Osteoblast (primary cell): ENCODE data around the gene CCNG2. TPM values are rescaled to one million over a fixed set of nuclear protein-coding genes. Genes with fewer than 3 reads are reported as not detected.

Experiments
- DNase-seq: peaks from one replicate; pipeline ENCODE4 v3.0.0; 2011; ENCODE audit warnings: low spot score, mixed read lengths; ENCODE audit not compliant: insufficient read length; ENCODE audit errors: missing footprints
- H2AFZ ChIP-seq: 2 replicates; pipeline ENCODE4 v1.6.0; 2011; ENCODE audit warnings: mild to moderate bottlenecking, low read length
- H3K27ac ChIP-seq: 2 replicates; pipeline ENCODE4 v1.5.1; 2011; ENCODE audit warnings: mild to moderate bottlenecking, low read depth, low read length, moderate library complexity
- H3K27me3 ChIP-seq: 2 replicates; pipeline ENCODE4 v1.6.0; 2012; ENCODE audit warnings: mild to moderate bottlenecking, control low read depth, inconsistent platforms, low read length, moderate library complexity; ENCODE audit not compliant: insufficient read depth
- H3K36me3 ChIP-seq: 2 replicates; pipeline ENCODE4 v1.5.1; 2011; ENCODE audit warnings: mild to moderate bottlenecking, low read length, control low read depth, moderate library complexity; ENCODE audit not compliant: insufficient read depth
- H3K4me1 ChIP-seq: 2 replicates; pipeline ENCODE4 v1.5.1; 2011; ENCODE audit warnings: mild to moderate bottlenecking, low read length, control low read depth, moderate library complexity; ENCODE audit not compliant: insufficient read depth
- H3K4me2 ChIP-seq: 2 replicates; pipeline ENCODE4 v1.6.0; 2011; ENCODE audit warnings: mild to moderate bottlenecking, low read length; ENCODE audit not compliant: insufficient read depth
- H3K4me3 ChIP-seq: fragments of 200-600 bp; sonication (generic); 3 replicates; pipeline ENCODE4 v1.5.1; 2012; ENCODE audit warnings: mild to moderate bottlenecking, low read length, inconsistent platforms; ENCODE audit not compliant: insufficient read depth
- H3K79me2 ChIP-seq: 2 replicates; pipeline ENCODE4 v1.6.0; 2012; ENCODE audit warnings: mild to moderate bottlenecking, low read length, control low read depth, inconsistent platforms; ENCODE audit not compliant: insufficient read depth
- H3K9me3 ChIP-seq: 2 replicates; pipeline ENCODE4 v1.5.1; 2011; ENCODE audit warnings: low read depth, low read length, control low read depth
- H4K20me1 ChIP-seq: 2 replicates; pipeline ENCODE4 v1.6.0; 2012; ENCODE audit warnings: mild to moderate bottlenecking, low read length, control low read depth; ENCODE audit not compliant: insufficient read depth
- total RNA-seq: library from RNA; depleted of rRNA; stranded (reverse); fragments of >200 nt; gene quantifications from 2 replicates; pipeline ENCODE4 v1.2.3, GENCODE V29; 2012
- TF ChIP-seq, protein P1 (sequence below): IDR thresholded peaks from 2 replicates; pipeline ENCODE4 v1.5.1; 2011; ENCODE audit warnings: mild to moderate bottlenecking, low read depth, low read length, moderate library complexity; ENCODE audit errors: extremely low read depth

CCNG2 gene
- total RNA-seq, 1 donor, result 49.2 TPM

DNA sequence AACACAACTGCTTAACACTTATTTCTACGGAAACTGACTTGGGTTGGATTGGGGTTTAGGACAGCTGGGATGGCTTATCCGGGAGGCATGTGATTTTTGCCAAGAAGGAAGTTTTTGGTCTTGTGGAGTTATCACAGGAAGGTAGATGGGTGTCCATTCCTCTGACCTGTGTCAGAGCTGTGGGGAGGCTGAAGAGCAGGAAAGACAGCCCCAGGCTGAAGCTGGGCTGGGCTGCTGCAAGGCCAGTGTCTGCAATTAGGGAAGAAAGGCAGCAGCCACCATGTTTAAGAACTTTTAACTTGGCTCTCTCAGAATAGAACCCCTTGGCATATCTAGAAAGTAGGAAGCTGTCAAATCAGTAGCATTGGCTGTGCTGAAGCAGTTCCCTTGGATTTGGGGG, 42.3 kb downstream of the CCNG2 start:
- Histone ChIP-seq H3K27me3 (peaks cover 39% of the 10 kb centered on the region), H3K4me1 (no peaks in the 10 kb centered on the region), H3K4me2 (no peak overlapping the region), H3K36me3 (no peaks in the 10 kb centered on the region), H3K79me2 (no peaks in the 10 kb centered on the region), H4K20me1 (no peaks in the 10 kb centered on the region), H3K9me3 (no peaks in the 10 kb centered on the region), H2AFZ (no peak overlapping the region), H3K27ac (no peak overlapping the region), H3K4me3 (no peak overlapping the region)
- TF ChIP-seq, protein P1, sequence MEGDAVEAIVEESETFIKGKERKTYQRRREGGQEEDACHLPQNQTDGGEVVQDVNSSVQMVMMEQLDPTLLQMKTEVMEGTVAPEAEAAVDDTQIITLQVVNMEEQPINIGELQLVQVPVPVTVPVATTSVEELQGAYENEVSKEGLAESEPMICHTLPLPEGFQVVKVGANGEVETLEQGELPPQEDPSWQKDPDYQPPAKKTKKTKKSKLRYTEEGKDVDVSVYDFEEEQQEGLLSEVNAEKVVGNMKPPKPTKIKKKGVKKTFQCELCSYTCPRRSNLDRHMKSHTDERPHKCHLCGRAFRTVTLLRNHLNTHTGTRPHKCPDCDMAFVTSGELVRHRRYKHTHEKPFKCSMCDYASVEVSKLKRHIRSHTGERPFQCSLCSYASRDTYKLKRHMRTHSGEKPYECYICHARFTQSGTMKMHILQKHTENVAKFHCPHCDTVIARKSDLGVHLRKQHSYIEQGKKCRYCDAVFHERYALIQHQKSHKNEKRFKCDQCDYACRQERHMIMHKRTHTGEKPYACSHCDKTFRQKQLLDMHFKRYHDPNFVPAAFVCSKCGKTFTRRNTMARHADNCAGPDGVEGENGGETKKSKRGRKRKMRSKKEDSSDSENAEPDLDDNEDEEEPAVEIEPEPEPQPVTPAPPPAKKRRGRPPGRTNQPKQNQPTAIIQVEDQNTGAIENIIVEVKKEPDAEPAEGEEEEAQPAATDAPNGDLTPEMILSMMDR, result no peak
- no peak for DNase-seq

DNA sequence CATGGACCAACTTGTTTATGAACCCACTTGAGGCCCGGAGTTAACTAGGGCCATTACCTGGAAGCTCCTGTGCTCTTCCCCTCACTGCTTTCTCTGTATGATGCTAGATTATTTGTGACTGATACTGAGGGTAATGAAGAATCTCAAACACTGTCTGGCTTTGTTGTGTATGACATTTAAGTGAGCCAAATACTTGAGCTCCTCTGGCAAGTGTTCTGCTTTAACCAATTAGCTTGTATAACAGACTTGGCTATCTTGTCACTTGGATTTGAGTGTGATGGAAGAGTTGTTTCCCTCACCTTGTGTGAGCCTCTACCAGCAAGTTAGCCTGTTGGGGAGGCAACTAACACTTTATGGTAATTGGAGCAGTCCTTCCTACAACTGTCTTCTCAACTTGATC, 42.7 kb downstream of the CCNG2 start:
- TF ChIP-seq, protein P1, result no peak
- Histone ChIP-seq H3K27ac (no peak overlapping the region), H3K4me2 (no peak overlapping the region), H3K9me3 (no peaks in the 10 kb centered on the region), H3K79me2 (no peaks in the 10 kb centered on the region), H3K27me3 (peaks cover 35% of the 10 kb centered on the region), H2AFZ (no peak overlapping the region), H4K20me1 (no peaks in the 10 kb centered on the region), H3K4me1 (no peaks in the 10 kb centered on the region), H3K36me3 (no peaks in the 10 kb centered on the region), H3K4me3 (no peak overlapping the region)
- DNase-seq, result no peak

DNA sequence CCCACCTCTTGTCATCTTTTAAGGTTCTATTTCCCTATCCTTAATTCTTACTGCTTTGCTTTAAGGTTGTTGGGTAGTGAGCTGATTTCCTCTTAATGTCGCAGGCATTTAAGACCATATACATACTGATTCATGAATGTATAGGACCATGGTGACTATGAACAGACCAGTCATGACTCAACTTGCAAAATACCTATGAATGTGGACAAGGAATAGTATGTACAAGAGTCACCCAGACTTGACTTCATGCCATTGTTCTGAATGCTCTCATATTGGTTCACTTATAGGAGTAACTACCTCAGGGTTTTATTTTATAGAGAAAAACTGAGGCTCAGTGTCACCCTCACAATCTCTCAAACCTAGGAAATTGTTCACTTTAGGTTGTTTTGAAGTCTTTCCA, 44.3 kb downstream of the CCNG2 start:
- Histone ChIP-seq H2AFZ (no peak overlapping the region), H3K36me3 (no peaks in the 10 kb centered on the region), H4K20me1 (no peaks in the 10 kb centered on the region), H3K27me3 (peaks cover 39% of the 10 kb centered on the region), H3K27ac (no peak overlapping the region), H3K9me3 (no peaks in the 10 kb centered on the region), H3K4me3 (no peak overlapping the region), H3K4me2 (no peak overlapping the region), H3K79me2 (no peaks in the 10 kb centered on the region), H3K4me1 (no peaks in the 10 kb centered on the region)
- no peak for DNase-seq
- TF ChIP-seq, protein P1, result no peak

DNA sequence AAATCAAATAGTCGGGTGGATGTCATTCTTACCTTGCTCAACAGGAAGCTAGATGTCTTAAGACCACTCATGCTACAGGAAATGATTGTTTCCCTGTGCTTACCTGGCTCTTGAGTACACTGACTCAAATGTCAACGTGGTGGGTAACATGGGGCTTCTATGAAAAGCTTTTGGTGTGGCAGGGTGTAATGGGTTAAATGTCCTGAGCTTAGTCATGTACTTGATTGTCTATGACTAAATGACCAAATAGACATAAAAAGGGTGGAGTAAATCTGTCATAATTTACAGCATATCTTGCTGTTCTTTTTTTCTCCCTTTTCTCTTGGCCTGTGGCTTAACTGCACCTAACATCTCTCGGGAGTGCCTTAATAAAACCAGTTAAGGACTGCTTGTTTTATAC, 44.9 kb downstream of the CCNG2 start:
- H3K79me2 ChIP-seq, result no peaks in the 10 kb centered on the region
- peaks cover 39% of the 10 kb centered on the region for H3K27me3 ChIP-seq
- no peak overlapping the region for H3K27ac ChIP-seq
- no peaks in the 10 kb centered on the region for H4K20me1 ChIP-seq
- no peak overlapping the region for H2AFZ ChIP-seq
- no peak for DNase-seq
- H3K4me2 ChIP-seq, result no peak overlapping the region
- TF ChIP-seq, protein P1, result no peak
- H3K36me3 ChIP-seq, result no peaks in the 10 kb centered on the region
- H3K9me3 ChIP-seq, result no peaks in the 10 kb centered on the region
- no peak overlapping the region for H3K4me3 ChIP-seq
- H3K4me1 ChIP-seq, result no peaks in the 10 kb centered on the region
